ENCODE data around the gene NELFA. TPM values are rescaled to one million over a fixed set of nuclear protein-coding genes. Genes with fewer than 3 reads are reported as not detected.

Gene NELFA
- total RNA-seq, 1 experiment from 2014 or later = 27.0 TPM

GRCh38 chr4:1975880-1976279, 32.9 kb downstream of the NELFA start:
- BruUV-seq (replicated peaks) = no TSS peak
- intact Hi-C loops (cut with micrococcal nuclease; ENCODE audit: unreplicated experiment) = no loop called here
- no peak for ATAC-seq

GRCh38 chr4:1975391-1975801, 33.4 kb downstream of the NELFA start:
- TF ChIP-seq REST (IDR thresholded peaks at IDR 0.05; ENCODE audit: insufficient read depth in 1 of 2, low read depth in 2 of 2, low read length in 1 of 2) (no peak), SIN3A (IDR thresholded peaks at IDR 0.05; ENCODE audit: borderline replicate concordance, insufficient read depth, low read depth, low read length) (no peak), TCF7L2 (IDR thresholded peaks at IDR 0.05; ENCODE audit: low read depth, low read length) (no peak), CTCF (IDR thresholded peaks at IDR 0.05) (no peak)
- POLR2A ChIA-PET = no interaction called here
- H3K36me3 ChIP-seq (ENCODE audit: control insufficient read depth, insufficient read depth, low read length) = no peaks in the 10 kb centered on the region
- CTCF ChIA-PET = no interaction called here
- in situ Hi-C loops (cut with HindIII; ENCODE audit: low pct_unique_long_range_greater_than_20kb, low sequenced_read_pairs) (no loop called here), intact Hi-C loops (cut with micrococcal nuclease; ENCODE audit: unreplicated experiment) (no loop called here)
- BruUV-seq (replicated peaks) = no TSS peak
- DNase-seq (ENCODE audit: low read depth, low spot score) = no peak
- H3K9me3 ChIP-seq (ENCODE audit: control insufficient read depth, insufficient read depth, low read depth, low read length) = no peaks in the 10 kb centered on the region
- H3K27ac ChIP-seq (ENCODE audit: low read length) = no peak overlapping the region
- no peaks in the 10 kb centered on the region for H3K4me1 ChIP-seq (ENCODE audit: control insufficient read depth, insufficient read depth, low read length)
- H3K27me3 ChIP-seq (ENCODE audit: control insufficient read depth, insufficient read depth, low read length) = no peaks in the 10 kb centered on the region
- ATAC-seq = no peak
- H3K4me3 ChIP-seq (ENCODE audit: low read depth in 2 of 2, low read length in 2 of 2) = no peak overlapping the region

More at GRCh38 chr4:1975880-1976279, 32.9 kb downstream of the NELFA start:
- Histone ChIP-seq H3K9me3 (ENCODE audit: control insufficient read depth, insufficient read depth, low read depth, low read length) (no peaks in the 10 kb centered on the region), H3K27ac (ENCODE audit: low read length) (no peak overlapping the region), H3K4me3 (ENCODE audit: low read depth in 2 of 2, low read length in 2 of 2) (no peak overlapping the region), H3K27me3 (ENCODE audit: control insufficient read depth, insufficient read depth, low read length) (no peaks in the 10 kb centered on the region), H3K4me1 (ENCODE audit: control insufficient read depth, insufficient read depth, low read length) (no peaks in the 10 kb centered on the region), H3K36me3 (ENCODE audit: control insufficient read depth, insufficient read depth, low read length) (no peaks in the 10 kb centered on the region)
- in situ Hi-C loops (cut with HindIII; ENCODE audit: low pct_unique_long_range_greater_than_20kb, low sequenced_read_pairs) = no loop called here
- no peak for TF ChIP-seq REST (IDR thresholded peaks at IDR 0.05; ENCODE audit: insufficient read depth in 1 of 2, low read depth in 2 of 2, low read length in 1 of 2)
- TF ChIP-seq SIN3A (IDR thresholded peaks at IDR 0.05; ENCODE audit: borderline replicate concordance, insufficient read depth, low read depth, low read length) = no peak
- no peak for TF ChIP-seq CTCF (IDR thresholded peaks at IDR 0.05)
- DNase-seq (ENCODE audit: low read depth, low spot score) = no peak
- ChIA-PET CTCF (no interaction called here), POLR2A (no interaction called here)
